IMR-90 (cell line): Measurements from ENCODE around the gene ARL8B. TPM values are rescaled to one million over a fixed set of nuclear protein-coding genes. Genes with fewer than 3 reads are reported as not detected.

Source experiments
- ATAC-seq: fragments of 200-7000 bp; cut with Tn5 transposase; 2 replicates; pipeline ENCODE4 v1.9.1; 2020; ENCODE audit warnings: low read depth, mild to moderate bottlenecking, moderate library complexity
- BruUV-seq: library from RNA; stranded (reverse); fragments of 400-500 nt; replicated peaks from 2 replicates; lab custom pipeline; 2021; lab: Mats Ljungman, UMichigan
- CTCF ChIA-PET: fragments of 300-600 bp; formaldehyde crosslinking; extraction: SDS; loops from one replicate; lab custom pipeline; 2021; ENCODE audit warnings: antibody characterized with exemption; lab: Yijun Ruan, JAX
- POLR2A ChIA-PET: fragments of 300-600 bp; sonication (Branson Sonifier 250); formaldehyde crosslinking; loops from one replicate; lab custom pipeline; 2022; ENCODE audit warnings: antibody characterized with exemption; ENCODE audit not compliant: unreplicated experiment; lab: Charles Lee
- DNase-seq: peaks from one replicate; pipeline ENCODE4 v3.0.0; 2013
- H2AFZ ChIP-seq: replicated peaks from 2 replicates; pipeline ENCODE3; 2013; ENCODE audit warnings: low read length, mild to moderate bottlenecking; ENCODE audit not compliant: poor library complexity
- H2AK5ac ChIP-seq: 2 replicates; pipeline ENCODE4 v1.6.1; 2013; ENCODE audit warnings: low read depth, low read length, inconsistent platforms
- H2AK9ac ChIP-seq: replicated peaks from 2 replicates; pipeline ENCODE3; 2013; ENCODE audit warnings: mild to moderate bottlenecking, low read depth, low read length, moderate library complexity; ENCODE audit not compliant: poor library complexity
- H2BK120ac ChIP-seq: 2 replicates; pipeline ENCODE4 v1.6.1; 2013; ENCODE audit warnings: low read depth, low read length, inconsistent platforms
- H2BK15ac ChIP-seq: 3 replicates; pipeline ENCODE4 v1.6.1; 2013; ENCODE audit warnings: low read depth, low read length, inconsistent platforms
- H2BK20ac ChIP-seq: 2 replicates; pipeline ENCODE4 v1.6.1; 2013; ENCODE audit warnings: low read depth, mild to moderate bottlenecking, inconsistent platforms, low read length, moderate library complexity
- H2BK5ac ChIP-seq: 2 replicates; pipeline ENCODE4 v1.6.1; 2013; ENCODE audit warnings: mild to moderate bottlenecking, low read depth, low read length, inconsistent platforms; ENCODE audit not compliant: poor library complexity, severe bottlenecking
- H3K14ac ChIP-seq: replicated peaks from 2 replicates; pipeline ENCODE4 v1.6.1; 2013; ENCODE audit warnings: low read depth, low read length, inconsistent platforms
- H3K18ac ChIP-seq: 2 replicates; pipeline ENCODE4 v1.6.1; 2013; ENCODE audit warnings: low read depth, low read length, control low read depth
- H3K23ac ChIP-seq: 2 replicates; pipeline ENCODE4 v1.6.1; 2013; ENCODE audit warnings: low read depth, low read length, inconsistent platforms
- H3K27ac ChIP-seq: 2 replicates; pipeline ENCODE4 v1.5.1; 2013; ENCODE audit warnings: mild to moderate bottlenecking, control low read depth, low read length; ENCODE audit not compliant: insufficient read depth
- H3K27me3 ChIP-seq: 2 replicates; pipeline ENCODE4 v1.6.1; 2013; ENCODE audit warnings: low read length; ENCODE audit not compliant: control insufficient read depth, insufficient read depth
- H3K36me3 ChIP-seq: 2 replicates; pipeline ENCODE4 v1.6.1; 2013; ENCODE audit warnings: low read length, mixed read lengths; ENCODE audit not compliant: control insufficient read depth, insufficient read depth
- H3K4ac ChIP-seq: 2 replicates; pipeline ENCODE4 v1.6.1; 2013; ENCODE audit warnings: low read depth, low read length, inconsistent platforms
- H3K4me1 ChIP-seq: 2 replicates; pipeline ENCODE4 v1.6.1; 2013; ENCODE audit warnings: low read length, mixed read lengths; ENCODE audit not compliant: control insufficient read depth, insufficient read depth
- H3K4me2 ChIP-seq: 2 replicates; pipeline ENCODE4 v1.6.1; 2013; ENCODE audit warnings: low read depth, mild to moderate bottlenecking, control low read depth, low read length, moderate library complexity
- H3K4me3 ChIP-seq: 2 replicates; pipeline ENCODE4 v1.5.1; 2013; ENCODE audit warnings: low read depth, mild to moderate bottlenecking, control low read depth, low read length, moderate library complexity; ENCODE audit not compliant: insufficient read depth
- H3K56ac ChIP-seq: 2 replicates; pipeline ENCODE4 v1.6.1; 2013; ENCODE audit warnings: low read length, inconsistent platforms; ENCODE audit not compliant: insufficient read depth; ENCODE audit errors: extremely low read depth
- H3K79me1 ChIP-seq, 2 experiments: 2 replicates each; pipeline ENCODE4 v1.6.1; 2013; ENCODE audit warnings: low read length in 2 of 2, inconsistent platforms in 1 of 2, low read depth in 1 of 2
- H3K9ac ChIP-seq: 2 replicates; pipeline ENCODE4 v1.6.1; 2013; ENCODE audit warnings: low read depth, low read length, control low read depth
- H3K9me1 ChIP-seq: 2 replicates; pipeline ENCODE4 v1.6.1; 2013; ENCODE audit warnings: low read length, inconsistent platforms; ENCODE audit not compliant: insufficient read depth
- H3K9me3 ChIP-seq: 2 replicates; pipeline ENCODE4 v1.6.1; 2013; ENCODE audit warnings: low read length; ENCODE audit not compliant: control insufficient read depth, insufficient read depth
- H4K20me1 ChIP-seq: 2 replicates; pipeline ENCODE4 v1.6.1; 2013; ENCODE audit warnings: low read length, inconsistent platforms; ENCODE audit not compliant: insufficient read depth
- H4K5ac ChIP-seq: 2 replicates; pipeline ENCODE4 v1.6.1; 2013; ENCODE audit warnings: mild to moderate bottlenecking, low read depth, low read length, control low read depth
- H4K8ac ChIP-seq, 2 experiments: 2 replicates each; pipeline ENCODE4 v1.6.1; 2013; ENCODE audit warnings: low read depth in 2 of 2, low read length in 2 of 2, control low read depth in 1 of 2, inconsistent platforms in 1 of 2
- H4K91ac ChIP-seq: 2 replicates; pipeline ENCODE4 v1.6.1; 2013; ENCODE audit warnings: low read depth, low read length, inconsistent platforms; ENCODE audit not compliant: insufficient read depth
- CEBPB ChIP-seq: IDR thresholded peaks from 2 replicates; pipeline ENCODE4 v1.6.1; 2012; ENCODE audit warnings: low read depth, low read length, improper control_type of control experiment
- RCOR1 ChIP-seq: IDR thresholded peaks from 2 replicates; pipeline ENCODE4 v1.6.1; 2012; ENCODE audit warnings: mild to moderate bottlenecking, low read length, improper control_type of control experiment; ENCODE audit not compliant: insufficient replicate concordance
- SMC3 ChIP-seq: fragments of 150-350 bp; IDR thresholded peaks from 2 replicates; pipeline ENCODE4 v1.6.1; 2016; ENCODE audit warnings: low read depth, mild to moderate bottlenecking, antibody characterized with exemption, low read length, moderate library complexity
- WGBS, 2 experiments: methylation state at CpG; one replicate each; pipeline versions ENCODE4 v1.1.5 to v1.1.7; 2013; ENCODE audit warnings: missing lambda C conversion rate in 2 of 2; ENCODE audit not compliant: insufficient read length in 1 of 2; ENCODE audit errors: extremely low coverage in 2 of 2; 5-methylcytosine and 5-hydroxymethylcytosine counted together
- dilution Hi-C: fragments of 300-500 bp; cut with HindIII; formaldehyde crosslinking; loops from one replicate; pipeline ENCODE4 v1.14.3; 2018; ENCODE audit warnings: low sequenced_read_pairs; ENCODE audit not compliant: unreplicated experiment
- in situ Hi-C: fragments of 300-500 bp; cut with MboI; formaldehyde crosslinking; loops from 3 replicates; pipeline ENCODE4 v1.14.3; 2019; ENCODE audit warnings: low sequenced_read_pairs, inconsistent platforms, mixed read lengths
- intact Hi-C: fragments of 100-400 bp; cut with micrococcal nuclease; formaldehyde crosslinking; loops from 2 replicates; pipeline ENCODE4 v1.10.0; 2022
- polyA plus RNA-seq, 3 experiments: library from polyadenylated mRNA; depleted of rRNA; stranded (reverse); fragments of >200 nt; gene quantifications; 2 replicates each; pipeline ENCODE4 v1.2.3, GENCODE V29; 2012; ENCODE audit warnings: low replicate concordance in 1 of 3
- total RNA-seq: library from RNA; depleted of rRNA; stranded (reverse); fragments of >200 nt; gene quantifications from 2 replicates; pipeline ENCODE4 v1.2.3, GENCODE V29; 2012
- TF ChIP-seq, protein P1 (sequence below): fragments of 150-350 bp; IDR thresholded peaks from 2 replicates; pipeline ENCODE4 v1.6.1; 2016; ENCODE audit warnings: low read depth, mild to moderate bottlenecking, low read length, moderate library complexity, borderline replicate concordance
- TF ChIP-seq, protein P2 (sequence below): conservative IDR thresholded peaks from 2 replicates; pipeline ENCODE4 v1.5.1; 2012; ENCODE audit warnings: mild to moderate bottlenecking, low read depth, low read length, improper control_type of control experiment

ARL8B gene
- total and polyA plus RNA-seq, 2 of the 4 experiments (the other 2 are of a cell fraction), result 32.3 to 47.0 TPM

DNA sequence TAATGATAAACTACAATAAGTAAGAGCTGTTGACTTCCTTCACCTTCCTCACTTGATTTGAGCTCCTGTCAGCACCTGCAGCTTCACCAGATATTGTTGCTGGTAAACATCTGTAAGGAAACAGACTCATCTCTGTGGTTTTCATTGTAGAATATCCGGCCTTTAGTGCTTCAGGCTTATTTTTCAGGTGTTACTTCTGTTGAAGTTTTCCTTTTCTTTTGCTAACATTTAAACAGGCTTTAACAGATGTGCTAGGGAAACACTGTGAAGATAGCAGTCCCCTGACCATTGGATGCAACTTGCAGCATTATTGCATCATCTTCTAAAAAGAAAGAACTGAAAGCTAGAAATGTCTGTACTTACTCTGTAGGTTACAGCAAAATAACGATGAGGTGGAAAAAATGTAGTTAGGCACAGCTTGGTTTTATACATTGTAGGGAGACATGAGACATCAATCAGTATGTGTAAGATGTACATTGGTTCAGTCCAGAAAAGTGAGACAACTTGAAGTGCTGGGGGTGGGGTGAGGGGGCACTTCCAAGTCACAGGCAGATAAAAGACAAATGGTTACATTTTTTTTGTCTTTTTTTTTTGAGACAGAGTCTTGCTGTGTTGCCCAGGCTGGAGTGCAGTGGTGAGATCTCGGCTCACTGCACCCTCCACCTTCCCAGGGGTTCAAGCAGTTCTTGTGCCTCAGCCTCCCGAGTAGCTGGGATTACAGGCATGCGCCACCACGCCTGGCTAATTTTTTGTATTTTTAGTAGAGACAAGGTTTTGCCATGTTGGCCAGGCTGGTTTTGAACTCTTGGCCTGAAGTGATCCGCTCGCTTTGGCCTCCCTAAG lies 75.6 kb downstream of the ARL8B start:
- peaks cover 22 to 50% of the 10 kb centered on the region in 2 experiments for H3K79me1 ChIP-seq
- H4K8ac ChIP-seq, result peak overlapping the region; percentile 52 to 85; a peak in 3 of 4 replicates
- H2AK5ac ChIP-seq, result peak overlapping the region; percentile 89
- peak overlapping the region; percentile 71 for H4K5ac ChIP-seq
- WGBS, 2 experiments, result 90% methylated on average over 1 of the region's 8 CpGs; no CpG with 5 or more reads in 1 of the 2 experiments
- peaks cover 19% of the 10 kb centered on the region for H3K36me3 ChIP-seq
- H3K27ac ChIP-seq, result peak overlapping the region; percentile 98
- intact Hi-C loops (loop anchor here (2.0 to 5.0 kb wide), 2 partner anchors 75 to 215 kb away; partner anchors contain the start of gene ARL8B), dilution Hi-C loops (no loop called here), in situ Hi-C loops (no loop called here)
- H3K23ac ChIP-seq, result peak overlapping the region; percentile 74; the same call in 1 of the 2 replicates
- H4K91ac ChIP-seq, result peak overlapping the region; percentile 89
- H3K14ac ChIP-seq, result peak overlapping the region; percentile 55
- H2BK15ac ChIP-seq, result peak overlapping the region; percentile 63; the same call in 2 of the 3 replicates
- ChIA-PET POLR2A (no interaction called here), CTCF (interaction anchor here (1.5 kb wide), 1 partner anchor 486 kb away, joined by 4 read pairs; no protein-coding TSS in a partner anchor)
- H3K4ac ChIP-seq, result peak overlapping the region; percentile 95
- no peaks in the 10 kb centered on the region for H3K27me3 ChIP-seq
- DNase-seq (peak; percentile 73), ATAC-seq (peak; percentile 25; the same call in 1 of the 2 replicates)
- peaks cover 24% of the 10 kb centered on the region for H3K4me1 ChIP-seq
- H3K18ac ChIP-seq, result peak overlapping the region; percentile 83
- peaks cover 4% of the 10 kb centered on the region; the same call in 1 of the 2 replicates for H4K20me1 ChIP-seq
- H3K9me1 ChIP-seq, result peaks cover 6% of the 10 kb centered on the region
- peak overlapping the region; percentile 94 for H3K56ac ChIP-seq
- BruUV-seq, result no TSS peak
- no peak for TF ChIP-seq RCOR1
- no peak for TF ChIP-seq SMC3
- TF ChIP-seq, protein P1, sequence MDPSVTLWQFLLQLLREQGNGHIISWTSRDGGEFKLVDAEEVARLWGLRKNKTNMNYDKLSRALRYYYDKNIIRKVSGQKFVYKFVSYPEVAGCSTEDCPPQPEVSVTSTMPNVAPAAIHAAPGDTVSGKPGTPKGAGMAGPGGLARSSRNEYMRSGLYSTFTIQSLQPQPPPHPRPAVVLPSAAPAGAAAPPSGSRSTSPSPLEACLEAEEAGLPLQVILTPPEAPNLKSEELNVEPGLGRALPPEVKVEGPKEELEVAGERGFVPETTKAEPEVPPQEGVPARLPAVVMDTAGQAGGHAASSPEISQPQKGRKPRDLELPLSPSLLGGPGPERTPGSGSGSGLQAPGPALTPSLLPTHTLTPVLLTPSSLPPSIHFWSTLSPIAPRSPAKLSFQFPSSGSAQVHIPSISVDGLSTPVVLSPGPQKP, result no peak
- TF ChIP-seq CEBPB, result peak; percentile 99
- TF ChIP-seq, protein P2, sequence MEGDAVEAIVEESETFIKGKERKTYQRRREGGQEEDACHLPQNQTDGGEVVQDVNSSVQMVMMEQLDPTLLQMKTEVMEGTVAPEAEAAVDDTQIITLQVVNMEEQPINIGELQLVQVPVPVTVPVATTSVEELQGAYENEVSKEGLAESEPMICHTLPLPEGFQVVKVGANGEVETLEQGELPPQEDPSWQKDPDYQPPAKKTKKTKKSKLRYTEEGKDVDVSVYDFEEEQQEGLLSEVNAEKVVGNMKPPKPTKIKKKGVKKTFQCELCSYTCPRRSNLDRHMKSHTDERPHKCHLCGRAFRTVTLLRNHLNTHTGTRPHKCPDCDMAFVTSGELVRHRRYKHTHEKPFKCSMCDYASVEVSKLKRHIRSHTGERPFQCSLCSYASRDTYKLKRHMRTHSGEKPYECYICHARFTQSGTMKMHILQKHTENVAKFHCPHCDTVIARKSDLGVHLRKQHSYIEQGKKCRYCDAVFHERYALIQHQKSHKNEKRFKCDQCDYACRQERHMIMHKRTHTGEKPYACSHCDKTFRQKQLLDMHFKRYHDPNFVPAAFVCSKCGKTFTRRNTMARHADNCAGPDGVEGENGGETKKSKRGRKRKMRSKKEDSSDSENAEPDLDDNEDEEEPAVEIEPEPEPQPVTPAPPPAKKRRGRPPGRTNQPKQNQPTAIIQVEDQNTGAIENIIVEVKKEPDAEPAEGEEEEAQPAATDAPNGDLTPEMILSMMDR, result no peak
- peak overlapping the region; percentile 88 for H2BK120ac ChIP-seq
- H2AK9ac ChIP-seq, result peak overlapping the region; percentile 35
- no peak overlapping the region for H2AFZ ChIP-seq
- no peaks in the 10 kb centered on the region for H3K9me3 ChIP-seq
- H3K4me2 ChIP-seq, result peak overlapping the region; percentile 82
- no peak overlapping the region for H3K4me3 ChIP-seq
- H3K9ac ChIP-seq, result peak overlapping the region; percentile 38
- H2BK5ac ChIP-seq, result peak overlapping the region; percentile 96
- H2BK20ac ChIP-seq, result peak overlapping the region; percentile 90
